Measurements from ENCODE around the gene UCMA. TPM values are rescaled to one million over a fixed set of nuclear protein-coding genes. Genes with fewer than 3 reads are reported as not detected.
"Not testable (repeated sequence)": the region's sequence is repeated elsewhere in the genome, so short reads cannot be mapped to it uniquely, and the experiment has no call there.

UCMA gene
- total RNA-seq, 2 donors from 2014 or later = not detected

DNA sequence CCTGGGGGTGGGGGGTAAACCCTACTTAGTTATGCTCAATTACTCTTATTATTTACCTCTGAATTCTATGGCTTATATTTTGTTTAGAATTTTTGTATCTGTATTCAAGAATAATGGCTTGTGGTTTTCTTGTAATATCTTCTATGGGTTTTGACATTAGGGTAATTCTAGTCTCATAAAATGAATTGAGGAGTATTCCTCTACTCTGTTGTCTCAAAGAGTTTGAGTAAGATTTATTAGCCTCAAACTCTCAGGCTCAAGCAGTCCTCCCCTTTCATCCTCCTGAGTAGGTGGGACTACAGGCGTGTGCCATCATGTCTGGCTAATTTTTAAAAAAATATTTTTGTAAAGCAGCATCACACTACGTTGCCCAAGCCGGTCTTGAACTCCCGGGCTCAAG is 19.6 kb upstream of the UCMA start:
- no peaks in the 10 kb centered on the region for H3K9me3 Mint-ChIP-seq
- ATAC-seq (replicated peaks in 1 of 2) (no peak), DNase-seq (no peak)
- no peaks in the 10 kb centered on the region for H3K36me3 Mint-ChIP-seq (ENCODE audit: insufficient read depth in 2 of 2)
- H3K27me3 Mint-ChIP-seq (ENCODE audit: low read depth) = no peaks in the 10 kb centered on the region
- no peak overlapping the region for H3K4me3 Mint-ChIP-seq
- H3K4me1 Mint-ChIP-seq (ENCODE audit: low read depth) = peaks cover 8% of the 10 kb centered on the region
- H3K27ac Mint-ChIP-seq = no peak overlapping the region

DNA sequence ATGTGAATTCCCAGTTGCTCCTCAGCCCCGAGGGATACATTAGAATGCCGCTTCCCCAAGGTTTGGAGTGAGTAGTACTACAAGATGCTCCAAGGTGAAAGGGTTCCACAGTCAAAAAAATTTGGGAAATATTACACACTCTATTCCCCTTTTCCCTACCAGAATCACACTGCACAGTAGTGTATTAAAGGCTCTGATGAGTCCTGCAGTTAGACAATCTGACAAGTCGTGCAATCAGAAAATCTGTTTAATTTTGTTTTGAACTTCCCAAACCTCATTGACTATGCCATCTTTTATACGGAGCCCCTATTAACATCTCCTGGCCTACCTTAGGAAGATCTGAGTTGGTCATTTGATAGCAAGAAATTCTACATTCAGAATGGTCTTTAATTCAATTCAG is 13.6 kb upstream of the UCMA start:
- no peak overlapping the region for H3K27ac Mint-ChIP-seq
- H3K4me1 Mint-ChIP-seq (ENCODE audit: low read depth) = no peaks in the 10 kb centered on the region
- no peak overlapping the region for H3K4me3 Mint-ChIP-seq
- no peaks in the 10 kb centered on the region for H3K9me3 Mint-ChIP-seq
- H3K36me3 Mint-ChIP-seq (ENCODE audit: insufficient read depth in 2 of 2) = no peaks in the 10 kb centered on the region
- ATAC-seq (replicated peaks in 1 of 2) (no peak), DNase-seq (no peak)
- H3K27me3 Mint-ChIP-seq (ENCODE audit: low read depth) = no peaks in the 10 kb centered on the region

DNA sequence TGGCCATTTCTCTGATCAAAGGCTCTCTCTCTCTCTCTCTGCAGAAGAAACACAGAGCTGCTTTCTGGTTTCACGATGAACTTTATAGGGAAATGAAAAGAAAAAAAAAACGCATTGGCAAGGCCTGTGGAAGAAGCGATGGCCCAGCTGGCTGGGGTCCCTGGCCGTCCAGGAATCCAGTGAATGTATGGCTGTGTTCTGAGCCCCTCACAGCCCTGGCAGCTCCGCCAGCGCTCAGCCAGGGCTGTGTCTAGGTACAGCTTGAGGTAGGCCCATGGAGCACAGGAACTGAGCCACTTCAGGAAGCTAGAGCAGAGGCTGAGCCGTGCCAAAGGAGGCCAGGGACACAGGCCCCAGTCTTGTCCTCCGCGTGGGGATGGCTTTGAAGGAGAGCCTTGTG is 13.1 kb upstream of the UCMA start:
- no peak for ATAC-seq (replicated peaks in 1 of 2)
- no peak overlapping the region for H3K27ac Mint-ChIP-seq
- no peak overlapping the region for H3K4me3 Mint-ChIP-seq
- H3K9me3 Mint-ChIP-seq = no peaks in the 10 kb centered on the region
- DNase-seq = no peak
- H3K36me3 Mint-ChIP-seq (ENCODE audit: insufficient read depth in 2 of 2) = no peaks in the 10 kb centered on the region
- H3K27me3 Mint-ChIP-seq (ENCODE audit: low read depth) = no peaks in the 10 kb centered on the region
- H3K4me1 Mint-ChIP-seq (ENCODE audit: low read depth) = no peaks in the 10 kb centered on the region

- not testable (repeated sequence) for H3K9me3 Mint-ChIP-seq; H3K36me3 Mint-ChIP-seq (ENCODE audit: insufficient read depth in 2 of 2); H3K4me3 Mint-ChIP-seq; H3K27ac Mint-ChIP-seq; DNase-seq; H3K4me1 Mint-ChIP-seq (ENCODE audit: low read depth); ATAC-seq (replicated peaks in 1 of 2); H3K27me3 Mint-ChIP-seq (ENCODE audit: low read depth)
These were observed 8.1 kb upstream of the UCMA start for GRCh38 chr10:13242260-13242659.

- no peaks in the 10 kb centered on the region for H3K27me3 Mint-ChIP-seq (ENCODE audit: low read depth)
- no peak for DNase-seq
- no peaks in the 10 kb centered on the region for H3K9me3 Mint-ChIP-seq
- ATAC-seq (replicated peaks in 1 of 2) = no peak
- H3K4me3 Mint-ChIP-seq = no peak overlapping the region
- no peaks in the 10 kb centered on the region for H3K4me1 Mint-ChIP-seq (ENCODE audit: low read depth)
- H3K27ac Mint-ChIP-seq = no peak overlapping the region
- no peaks in the 10 kb centered on the region for H3K36me3 Mint-ChIP-seq (ENCODE audit: insufficient read depth in 2 of 2)
These were observed 7.4 kb upstream of the UCMA start for GRCh38 chr10:13241613-13242012.

- no peaks in the 10 kb centered on the region for H3K27me3 Mint-ChIP-seq (ENCODE audit: low read depth)
- H3K4me3 Mint-ChIP-seq = no peak overlapping the region
- H3K36me3 Mint-ChIP-seq (ENCODE audit: insufficient read depth in 2 of 2) = no peaks in the 10 kb centered on the region
- H3K27ac Mint-ChIP-seq = no peak overlapping the region
- no peaks in the 10 kb centered on the region for H3K9me3 Mint-ChIP-seq
- no peaks in the 10 kb centered on the region for H3K4me1 Mint-ChIP-seq (ENCODE audit: low read depth)
- ATAC-seq (replicated peaks in 1 of 2) = no peak
- no peak for DNase-seq
These were observed 5.7 kb upstream of the UCMA start for GRCh38 chr10:13239923-13240322.

DNA sequence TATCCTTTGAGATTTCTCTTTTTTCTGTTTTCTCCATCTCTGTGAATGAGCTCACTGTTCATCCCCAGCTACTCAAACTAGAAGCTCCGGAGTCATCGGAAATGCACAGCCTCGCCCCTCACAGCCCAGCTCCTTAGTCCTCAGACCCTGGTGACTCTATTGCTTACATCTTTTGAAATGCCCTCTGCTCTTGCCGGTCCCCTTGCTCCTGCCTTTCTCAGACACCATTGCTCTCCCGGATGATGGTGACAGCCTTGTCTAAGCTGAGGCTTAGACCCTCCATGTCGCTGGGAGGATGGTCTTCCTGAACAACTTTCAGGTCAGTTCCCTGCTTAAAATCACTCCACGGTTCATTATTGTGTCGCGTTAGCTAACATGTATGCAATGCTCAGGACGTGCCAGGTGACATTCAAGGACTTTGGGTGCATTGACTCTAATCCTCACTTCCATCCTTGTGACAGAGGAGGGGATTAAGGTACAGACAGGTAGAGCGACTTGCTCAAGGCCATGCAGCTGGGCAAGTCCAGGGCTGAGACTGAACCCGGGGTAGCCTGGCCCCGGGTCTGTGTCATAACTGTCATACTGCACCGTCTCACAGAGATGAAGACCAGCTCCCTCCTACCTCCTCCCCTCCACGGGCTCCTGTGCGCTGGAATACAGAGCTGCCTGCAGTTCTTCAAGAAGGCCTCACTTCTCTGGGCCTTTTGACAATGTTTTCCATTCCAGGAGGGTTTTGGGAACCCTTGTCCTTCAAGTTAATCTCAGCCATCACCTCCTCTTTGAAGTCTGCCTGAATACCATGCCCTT is 4.3 kb upstream of the UCMA start:
- Mint-ChIP-seq H3K4me3 (no peak overlapping the region), H3K36me3 (ENCODE audit: insufficient read depth in 2 of 2) (no peaks in the 10 kb centered on the region), H3K27ac (no peak overlapping the region), H3K4me1 (ENCODE audit: low read depth) (no peaks in the 10 kb centered on the region), H3K27me3 (ENCODE audit: low read depth) (no peaks in the 10 kb centered on the region), H3K9me3 (no peaks in the 10 kb centered on the region)
- no peak for ATAC-seq (replicated peaks in 1 of 2)
- no peak for DNase-seq

DNA sequence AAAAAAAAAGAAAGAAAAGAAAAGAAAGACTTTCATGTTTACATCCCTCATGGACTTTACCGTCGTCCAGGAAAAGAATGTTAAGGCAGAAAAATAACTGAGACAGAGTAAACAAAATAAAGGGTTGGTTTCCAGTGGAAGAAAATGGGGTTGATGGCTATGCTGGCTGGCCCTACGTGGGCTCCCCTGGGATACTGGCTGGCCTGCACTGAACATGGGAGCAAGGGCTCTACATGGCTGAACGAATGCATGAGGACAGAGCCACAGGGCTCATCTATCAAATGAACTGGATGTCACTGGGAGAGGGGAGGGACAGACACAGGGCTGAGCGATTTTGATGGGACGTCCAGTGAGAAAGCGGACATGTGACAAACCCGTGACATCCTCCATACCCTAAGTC is 2.5 kb upstream of the UCMA start:
- Mint-ChIP-seq H3K27ac (no peak overlapping the region), H3K4me1 (ENCODE audit: low read depth) (no peaks in the 10 kb centered on the region), H3K27me3 (ENCODE audit: low read depth) (no peaks in the 10 kb centered on the region), H3K36me3 (ENCODE audit: insufficient read depth in 2 of 2) (no peaks in the 10 kb centered on the region), H3K9me3 (no peaks in the 10 kb centered on the region), H3K4me3 (no peak overlapping the region)
- DNase-seq (no peak), ATAC-seq (replicated peaks in 1 of 2) (no peak)

DNA sequence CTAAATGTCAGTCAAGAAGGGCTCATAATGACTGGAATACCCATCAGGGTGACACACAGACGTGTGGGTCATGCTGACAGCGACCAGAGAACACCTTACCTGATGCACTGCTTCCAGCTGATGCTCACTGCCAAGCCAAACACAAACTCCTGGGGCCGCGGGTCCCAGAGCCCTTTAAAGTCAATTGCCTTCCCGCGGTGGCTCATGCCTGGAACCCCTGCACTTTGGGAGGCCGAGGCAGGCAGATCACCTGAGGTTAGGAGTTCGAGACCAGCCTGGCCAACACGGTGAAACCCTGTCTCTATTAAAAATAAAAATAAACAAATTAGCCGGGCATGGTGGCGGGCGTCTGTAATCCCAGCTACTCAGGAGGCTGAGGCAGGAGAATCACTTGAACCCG is 562 bp upstream of the UCMA start:
- not testable (repeated sequence) for H3K36me3 Mint-ChIP-seq (ENCODE audit: insufficient read depth in 2 of 2); H3K9me3 Mint-ChIP-seq; ATAC-seq (replicated peaks in 1 of 2); H3K4me3 Mint-ChIP-seq; H3K27me3 Mint-ChIP-seq (ENCODE audit: low read depth); H3K4me1 Mint-ChIP-seq (ENCODE audit: low read depth); DNase-seq; H3K27ac Mint-ChIP-seq

GRCh38 chr10:13233358-13233757 is 816 bp downstream of the UCMA start:
- Mint-ChIP-seq H3K4me1 (ENCODE audit: low read depth) (no peaks in the 10 kb centered on the region), H3K27me3 (ENCODE audit: low read depth) (no peaks in the 10 kb centered on the region), H3K9me3 (no peaks in the 10 kb centered on the region), H3K36me3 (ENCODE audit: insufficient read depth in 2 of 2) (no peaks in the 10 kb centered on the region), H3K4me3 (no peak overlapping the region), H3K27ac (no peak overlapping the region)
- ATAC-seq (replicated peaks in 1 of 2) (no peak), DNase-seq (no peak)

- Mint-ChIP-seq H3K4me1 (ENCODE audit: low read depth) (no peaks in the 10 kb centered on the region), H3K9me3 (no peaks in the 10 kb centered on the region), H3K27ac (no peak overlapping the region), H3K36me3 (ENCODE audit: insufficient read depth in 2 of 2) (no peaks in the 10 kb centered on the region), H3K4me3 (no peak overlapping the region), H3K27me3 (ENCODE audit: low read depth) (no peaks in the 10 kb centered on the region)
- ATAC-seq (replicated peaks in 1 of 2) (no peak), DNase-seq (no peak)
These were observed 2.4 kb downstream of the UCMA start for GRCh38 chr10:13231808-13232207.

GRCh38 chr10:13231190-13231589 is 3.0 kb downstream of the UCMA start:
- DNase-seq (no peak), ATAC-seq (replicated peaks in 1 of 2) (no peak)
- H3K4me3 Mint-ChIP-seq = no peak overlapping the region
- H3K27me3 Mint-ChIP-seq (ENCODE audit: low read depth) = no peaks in the 10 kb centered on the region
- H3K4me1 Mint-ChIP-seq (ENCODE audit: low read depth) = no peaks in the 10 kb centered on the region
- no peak overlapping the region for H3K27ac Mint-ChIP-seq
- no peaks in the 10 kb centered on the region for H3K36me3 Mint-ChIP-seq (ENCODE audit: insufficient read depth in 2 of 2)
- no peaks in the 10 kb centered on the region for H3K9me3 Mint-ChIP-seq

- H3K27ac Mint-ChIP-seq = no peak overlapping the region
- H3K4me1 Mint-ChIP-seq (ENCODE audit: low read depth) = no peaks in the 10 kb centered on the region
- no peak for DNase-seq
- H3K9me3 Mint-ChIP-seq = no peaks in the 10 kb centered on the region
- no peak for ATAC-seq (replicated peaks in 1 of 2)
- H3K4me3 Mint-ChIP-seq = no peak overlapping the region
- H3K27me3 Mint-ChIP-seq (ENCODE audit: low read depth) = no peaks in the 10 kb centered on the region
- no peaks in the 10 kb centered on the region for H3K36me3 Mint-ChIP-seq (ENCODE audit: insufficient read depth in 2 of 2)
These were observed 7.1 kb downstream of the UCMA start for GRCh38 chr10:13227031-13227430.

- Mint-ChIP-seq H3K27ac (no peak overlapping the region), H3K27me3 (ENCODE audit: low read depth) (no peaks in the 10 kb centered on the region), H3K4me3 (no peak overlapping the region), H3K36me3 (ENCODE audit: insufficient read depth in 2 of 2) (no peaks in the 10 kb centered on the region), H3K9me3 (no peaks in the 10 kb centered on the region), H3K4me1 (ENCODE audit: low read depth) (no peaks in the 10 kb centered on the region)
- no peak for DNase-seq
- ATAC-seq (replicated peaks in 1 of 2) = no peak
These were observed 8.6 kb downstream of the UCMA start for GRCh38 chr10:13225601-13226000.

Measured in activated T-cell treated with anti-CD3 and anti-CD28 coated beads, Interleukin-2, amount 50 U/mL, for 72 hours (primary cell).